HG03457 (cell line): ENCODE results near the gene DGKA.
A peak's percentile ranks its signal among the peaks of the same experiment; 100 is the strongest.
"Not testable (repeated sequence)": the region's sequence is repeated elsewhere in the genome, so short reads cannot be mapped to it uniquely, and the experiment has no call there.

Source experiments
- ATAC-seq: cut with Tn5 transposase; IDR thresholded peaks from one replicate; pipeline ENCODE4 v1.9.1; 2021; ENCODE audit warnings: moderate number of reproducible peaks; ENCODE audit not compliant: unreplicated experiment

Gene DGKA

DNA sequence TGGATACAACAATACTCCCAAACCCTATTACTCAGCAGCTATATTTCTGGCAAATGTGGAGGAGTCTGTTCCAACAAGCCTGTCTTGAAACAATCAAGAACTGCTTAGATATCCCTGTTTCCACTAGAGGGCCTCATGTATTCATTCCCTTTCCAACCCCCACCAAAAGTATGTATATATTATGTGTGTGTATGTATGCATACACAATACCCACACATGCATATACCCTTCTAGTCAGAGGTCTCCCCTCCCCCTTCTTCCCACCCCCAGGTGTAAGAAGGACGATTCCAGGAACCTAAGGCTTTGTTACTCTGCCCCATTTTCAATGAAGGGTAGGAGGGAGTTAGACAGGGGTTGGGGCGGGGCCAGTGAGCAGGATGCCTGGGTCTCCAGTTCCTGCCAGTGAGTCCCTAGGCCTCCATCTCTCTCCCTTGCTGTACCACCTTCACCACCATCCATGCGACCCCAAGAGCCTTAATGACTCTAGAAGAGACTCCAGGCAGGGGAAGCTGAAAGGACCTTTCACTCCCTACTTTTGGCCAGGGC is at the start of gene DGKA:
Gene DGKA (plus strand): TSS at position 392 of the 546 bp plus-strand sequence. CDS start 5,342 bp downstream, outside the sequence.
- ATAC-seq, result no peak

DNA sequence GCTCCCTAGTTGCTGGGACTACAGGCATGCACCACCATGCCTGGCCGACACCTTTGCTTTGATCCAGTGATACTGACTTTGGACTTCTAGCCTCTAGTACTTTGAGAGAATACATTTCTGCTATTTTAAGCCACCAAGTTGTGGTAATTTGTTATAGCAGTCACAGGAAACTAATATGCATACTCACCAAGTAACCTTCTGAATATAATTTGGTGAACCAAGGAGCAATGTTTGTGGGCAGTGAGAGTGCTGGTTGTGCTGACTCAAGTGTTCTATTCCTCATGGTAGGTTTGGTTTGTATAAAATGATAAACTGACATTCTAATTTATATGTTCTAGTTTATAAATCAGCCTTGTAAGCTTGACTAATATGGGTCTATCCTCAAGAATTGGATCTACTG is 45.8 kb upstream of the DGKA start:
- no peak for ATAC-seq

DNA sequence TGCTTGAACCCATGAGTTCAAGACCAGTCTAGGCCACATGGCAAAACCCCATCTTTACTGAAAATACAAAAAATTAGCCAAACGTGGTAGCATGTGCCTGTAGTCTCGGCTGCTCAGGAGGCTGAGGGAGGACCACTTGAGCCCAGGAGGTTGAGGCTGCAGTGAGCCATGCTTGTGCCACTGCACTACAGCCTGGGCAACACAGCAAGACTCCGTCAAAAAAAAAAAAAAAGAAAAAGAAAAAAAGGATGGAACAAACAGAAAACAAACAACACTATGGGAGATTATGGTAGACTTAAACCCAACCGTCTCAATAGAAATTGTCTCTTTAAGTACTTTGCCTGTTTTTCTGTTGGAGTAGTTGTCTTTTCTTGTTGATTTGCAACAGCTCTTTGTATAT is 39.7 kb upstream of the DGKA start:
- no peak for ATAC-seq

DNA sequence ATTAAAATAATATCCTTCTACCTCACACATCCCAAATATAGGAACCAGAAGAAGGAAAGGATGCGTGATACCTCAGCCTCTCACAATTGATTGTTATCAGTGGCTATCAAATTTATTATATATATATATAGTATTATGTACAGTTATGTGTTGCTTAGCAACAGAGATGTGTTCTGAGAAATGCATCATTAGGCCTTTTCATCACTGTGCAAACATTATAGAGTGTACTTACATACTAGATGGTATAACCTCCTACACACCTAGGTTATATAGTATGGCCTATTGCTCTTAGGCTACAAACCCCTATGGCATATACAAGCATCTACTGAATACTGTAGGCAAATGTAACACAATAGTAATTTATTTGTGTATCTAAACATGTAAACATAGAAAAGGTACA is 37.2 kb upstream of the DGKA start:
- no peak for ATAC-seq

DNA sequence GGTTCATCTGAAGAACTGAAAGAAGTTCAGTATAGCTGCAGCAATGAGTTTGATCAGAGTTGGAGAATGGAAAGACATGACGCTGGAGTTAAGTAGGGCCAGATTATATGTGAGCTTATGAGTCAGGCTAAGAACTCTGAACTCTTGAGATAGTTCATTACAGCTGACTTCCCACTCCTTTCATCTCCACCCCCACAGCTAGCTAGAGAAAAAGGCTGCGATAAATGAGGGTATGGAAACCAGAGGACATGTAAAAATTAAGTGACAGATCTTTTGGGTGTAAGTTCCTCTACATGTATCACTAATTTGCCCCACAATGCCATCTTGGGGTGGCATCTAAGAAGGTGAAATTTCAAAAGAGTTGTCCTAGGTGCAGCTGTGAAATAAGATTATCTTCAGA is 31.9 kb upstream of the DGKA start:
- no peak for ATAC-seq

DNA sequence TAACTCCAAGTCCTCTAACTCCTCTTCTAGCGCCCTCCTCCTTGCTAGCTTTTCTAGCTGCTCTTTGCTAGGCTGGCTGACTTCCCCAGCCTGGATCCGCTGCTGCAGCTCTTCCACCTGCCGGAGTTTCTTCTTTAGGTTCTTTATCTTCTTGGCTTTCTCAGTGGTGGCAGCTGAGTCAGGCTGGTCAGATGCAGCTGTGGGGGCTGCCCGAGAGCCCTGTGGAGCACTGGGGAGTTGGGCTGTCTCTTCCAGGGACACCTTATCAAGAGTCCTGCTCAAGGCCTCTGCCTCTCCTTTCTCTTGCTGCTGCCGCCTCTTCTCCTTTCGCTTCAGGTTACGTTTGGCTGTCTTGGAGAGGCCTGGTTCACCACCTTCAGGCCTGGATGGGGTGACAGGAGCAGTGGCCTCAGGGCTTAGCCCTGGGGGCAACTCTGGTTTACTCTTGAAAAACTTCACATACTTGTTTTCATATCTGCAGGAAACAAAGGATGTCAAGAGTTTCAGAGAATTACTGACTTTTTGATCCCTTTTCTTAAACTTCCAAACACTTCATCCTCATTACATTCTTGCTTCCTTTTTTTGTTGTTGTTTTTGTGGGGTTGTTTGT is 29.0 kb upstream of the DGKA start:
- ATAC-seq, result no peak

DNA sequence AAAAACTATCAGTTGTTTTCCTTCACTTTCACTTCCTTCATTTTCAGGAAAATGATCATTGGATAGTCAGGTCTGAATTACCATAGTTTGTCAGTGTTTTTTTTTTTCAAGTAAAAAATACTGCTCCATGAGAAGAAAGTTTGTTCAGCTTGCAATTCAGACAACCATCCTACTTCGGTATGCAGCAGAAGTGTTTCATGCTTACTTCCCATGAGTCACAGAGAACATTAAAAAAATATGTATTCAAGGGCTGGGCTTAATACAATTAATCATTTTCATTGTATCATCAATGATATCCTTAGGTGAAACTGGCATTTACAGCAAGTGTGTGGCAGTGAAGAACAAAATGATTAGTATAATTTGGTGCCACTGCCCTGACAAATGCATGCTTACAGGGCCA is 24.9 kb upstream of the DGKA start:
- ATAC-seq, result no peak

DNA sequence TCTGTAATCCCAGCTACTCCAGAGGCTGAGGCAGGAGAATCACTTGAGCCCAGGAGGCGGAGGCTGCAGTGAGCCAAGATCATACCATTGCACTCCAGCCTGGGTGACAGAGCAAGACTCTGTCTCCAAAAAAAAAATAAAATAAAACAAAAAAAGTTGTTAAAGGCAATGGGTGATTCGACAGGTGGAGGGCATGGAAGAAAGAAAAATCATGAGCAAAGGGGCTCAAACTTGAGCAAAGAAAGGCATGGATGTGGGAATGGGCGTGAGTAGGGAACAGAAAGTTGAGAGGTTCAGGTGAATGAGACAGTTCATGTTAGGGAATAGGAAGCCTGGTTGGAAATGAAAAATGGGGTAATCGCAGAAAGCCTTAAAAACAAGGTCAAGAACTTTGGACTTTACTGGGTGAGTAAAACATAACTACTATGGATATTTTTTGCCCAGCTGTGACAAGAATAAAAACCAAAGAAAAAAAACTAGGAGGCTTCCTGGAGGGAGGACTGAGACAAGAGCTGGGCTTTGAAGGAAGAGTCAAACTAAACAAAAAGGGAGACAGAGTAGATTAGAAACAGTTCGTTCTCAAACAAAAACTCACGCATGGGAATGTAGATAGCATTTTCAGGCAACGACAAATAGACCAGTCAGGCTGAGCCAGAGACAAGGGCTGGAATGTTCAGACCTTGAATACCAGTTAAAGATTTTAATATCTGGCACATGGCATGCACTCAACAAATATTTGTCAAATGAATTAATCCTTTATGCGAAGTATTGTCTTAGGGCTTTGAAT is 22.0 kb upstream of the DGKA start:
- no peak for ATAC-seq

DNA sequence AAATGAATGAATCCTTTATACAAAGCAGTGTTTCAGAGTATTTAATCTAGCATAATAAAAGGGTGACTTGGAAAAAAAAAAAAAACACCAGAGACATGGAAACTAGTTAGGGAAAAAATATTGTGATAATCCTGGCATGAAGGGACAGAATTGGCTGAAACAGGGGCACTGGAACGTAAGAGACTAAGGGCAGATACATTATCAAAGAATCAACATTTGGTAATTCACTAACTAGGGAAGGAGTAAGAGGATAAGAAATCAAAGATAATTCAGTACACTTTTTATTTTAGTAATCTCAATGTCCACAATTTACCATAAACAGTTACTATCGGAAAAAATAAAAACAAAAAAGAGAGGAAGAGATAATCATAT is 21.5 kb upstream of the DGKA start:
- ATAC-seq, result no peak

DNA sequence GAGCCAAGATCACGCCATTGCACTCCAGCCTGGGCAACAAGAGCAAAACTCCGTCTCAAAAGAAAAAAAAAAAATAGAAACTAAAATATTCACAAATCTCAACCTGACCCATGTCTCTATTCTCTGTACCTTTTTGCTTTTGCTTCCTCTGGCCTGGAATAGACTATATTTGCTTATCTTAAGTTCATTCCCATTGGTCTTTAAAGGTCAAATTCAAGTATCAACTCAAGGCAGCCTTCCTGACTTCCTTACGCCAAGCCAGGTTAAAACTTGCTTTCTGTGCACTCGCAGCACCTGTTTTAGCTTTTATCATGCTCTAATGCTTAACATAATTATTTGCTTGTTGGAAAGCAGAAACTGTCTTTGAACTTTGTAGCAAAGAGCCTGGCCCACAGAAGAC is 18.1 kb upstream of the DGKA start:
- ATAC-seq, result no peak

DNA sequence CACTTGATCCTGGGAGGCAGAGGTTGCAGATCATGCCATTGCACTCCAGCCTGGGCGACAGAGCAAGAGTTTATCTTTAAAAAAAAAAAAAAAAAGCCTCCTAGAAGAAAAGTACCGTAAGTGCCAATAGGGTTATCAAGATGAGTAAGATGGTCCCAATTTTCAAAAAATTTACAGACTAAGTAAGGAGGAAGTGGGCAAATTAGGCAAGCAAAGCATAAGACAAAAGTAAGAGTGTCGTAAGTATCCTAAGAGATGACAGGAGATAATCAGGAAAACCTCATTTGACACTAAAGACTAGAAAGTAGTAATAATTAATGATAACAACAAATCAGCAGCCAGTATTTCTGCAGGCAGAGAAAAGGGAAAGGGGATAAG is 15.5 kb upstream of the DGKA start:
- no peak for ATAC-seq

DNA sequence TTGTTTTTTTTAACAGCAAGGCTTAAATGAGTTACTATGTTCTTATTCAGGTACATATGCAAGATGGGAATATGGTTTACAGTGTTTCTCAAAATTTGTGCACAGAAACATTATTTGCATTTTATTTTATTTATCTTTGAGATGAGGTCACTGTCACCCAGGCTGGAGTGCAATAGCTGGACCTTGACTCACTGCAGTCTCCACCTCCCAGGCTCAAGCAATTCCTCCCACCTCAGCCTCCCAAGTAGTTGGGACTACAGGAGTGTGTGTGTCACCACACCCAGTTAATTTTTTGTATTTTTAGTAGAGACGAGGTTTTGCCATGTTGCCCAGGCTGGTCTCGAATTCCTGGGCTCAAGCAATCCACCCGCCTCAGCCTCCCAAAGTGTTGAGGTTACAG is 11.9 kb upstream of the DGKA start:
- ATAC-seq, result not testable (repeated sequence)

DNA sequence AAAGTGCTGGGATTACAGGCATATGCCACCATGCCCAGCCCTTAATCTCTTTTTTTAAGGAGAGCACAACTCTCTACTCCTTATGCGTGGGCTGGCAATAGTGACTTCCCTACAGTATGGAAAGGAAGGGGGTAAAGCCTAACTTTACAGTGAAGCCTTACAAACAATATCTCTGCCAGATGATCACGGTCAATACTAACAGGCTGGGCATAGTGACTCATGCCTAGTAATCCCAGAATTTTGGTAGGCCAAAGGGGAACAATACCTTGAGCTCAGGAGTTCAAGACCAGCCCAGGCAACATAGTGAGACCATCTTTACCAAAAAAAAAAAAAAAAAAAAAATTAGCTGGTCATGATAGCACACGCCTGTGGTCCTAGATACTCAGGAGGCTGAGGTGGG is 8.8 kb upstream of the DGKA start:
- no peak for ATAC-seq

DNA sequence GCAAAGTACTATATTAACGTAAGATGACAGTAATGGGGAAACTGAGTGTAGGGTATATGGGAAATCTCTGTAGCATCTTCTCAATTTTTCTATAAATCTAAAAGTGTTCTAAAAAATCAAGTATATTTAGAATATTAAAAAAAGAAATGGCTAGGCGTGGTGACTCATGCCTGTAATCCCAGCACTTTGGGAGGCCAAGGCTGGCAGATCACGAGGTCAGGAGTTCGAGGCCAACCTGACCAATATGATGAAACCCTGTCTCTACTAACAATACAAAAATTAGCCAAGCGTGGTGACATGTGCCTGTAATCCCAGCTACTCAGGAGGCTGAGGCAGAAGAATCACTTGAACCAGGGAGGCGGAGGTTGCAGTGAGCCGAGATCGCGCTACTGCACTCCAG is 7.3 kb upstream of the DGKA start:
- ATAC-seq, result not testable (repeated sequence)

DNA sequence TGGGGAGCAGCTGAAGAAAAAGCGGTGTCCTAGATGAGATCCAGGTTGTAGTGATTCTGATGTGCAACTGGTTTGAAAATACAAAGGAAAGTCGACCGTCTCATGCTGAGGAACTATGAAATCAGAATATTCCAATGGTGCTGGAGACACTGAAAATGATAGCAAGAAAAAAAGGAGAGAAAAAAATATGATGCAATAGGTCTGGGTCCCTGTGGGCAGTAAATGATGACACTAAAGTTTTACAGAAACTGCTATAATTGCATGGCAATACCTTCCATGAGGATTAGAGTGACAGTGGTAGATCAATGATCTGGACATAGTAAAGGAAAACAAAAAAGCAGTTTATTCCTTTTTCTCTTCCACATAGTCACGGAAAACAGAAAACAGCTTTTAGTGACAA is 5.6 kb upstream of the DGKA start:
- ATAC-seq, result no peak

DNA sequence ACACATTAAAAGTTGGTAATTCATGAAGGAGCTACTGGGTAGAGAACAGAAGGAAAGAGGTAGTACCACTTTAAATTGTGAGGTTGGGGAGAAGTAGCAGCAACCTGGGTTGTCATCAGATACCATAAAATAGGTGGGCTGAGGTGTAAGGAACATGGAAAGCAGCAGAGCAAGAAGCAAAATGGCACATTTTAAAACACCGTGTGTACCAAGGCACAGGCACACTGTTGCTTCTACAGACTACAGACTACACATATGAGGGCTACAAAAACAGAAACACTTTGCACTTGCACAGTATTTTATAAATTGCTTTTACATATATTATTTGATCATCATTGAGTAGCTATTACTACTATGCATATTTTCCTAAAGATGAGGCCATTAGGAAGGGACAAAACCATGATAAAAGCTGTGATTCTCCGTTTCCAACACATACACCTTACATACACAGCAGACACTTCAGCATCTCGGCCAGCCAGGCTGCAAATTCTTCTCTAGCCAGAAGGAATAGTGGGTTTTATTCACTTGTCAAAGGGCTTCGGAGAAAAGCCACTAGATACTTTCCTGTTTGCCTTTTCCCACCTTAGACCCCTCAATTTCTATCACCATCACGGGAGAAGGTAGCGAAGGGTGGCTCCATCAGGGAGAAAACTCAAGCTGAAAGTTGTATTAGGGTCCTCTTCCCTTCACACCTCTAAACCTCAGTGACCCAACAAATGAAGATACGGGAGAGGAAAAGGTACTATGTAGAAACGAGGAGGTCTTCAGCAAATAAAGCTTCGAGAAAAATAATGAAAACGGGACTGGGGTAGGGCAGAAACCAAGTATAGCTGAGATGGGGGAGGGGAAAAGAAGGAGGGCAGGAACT is 4.9 kb upstream of the DGKA start:
- no peak for ATAC-seq

DNA sequence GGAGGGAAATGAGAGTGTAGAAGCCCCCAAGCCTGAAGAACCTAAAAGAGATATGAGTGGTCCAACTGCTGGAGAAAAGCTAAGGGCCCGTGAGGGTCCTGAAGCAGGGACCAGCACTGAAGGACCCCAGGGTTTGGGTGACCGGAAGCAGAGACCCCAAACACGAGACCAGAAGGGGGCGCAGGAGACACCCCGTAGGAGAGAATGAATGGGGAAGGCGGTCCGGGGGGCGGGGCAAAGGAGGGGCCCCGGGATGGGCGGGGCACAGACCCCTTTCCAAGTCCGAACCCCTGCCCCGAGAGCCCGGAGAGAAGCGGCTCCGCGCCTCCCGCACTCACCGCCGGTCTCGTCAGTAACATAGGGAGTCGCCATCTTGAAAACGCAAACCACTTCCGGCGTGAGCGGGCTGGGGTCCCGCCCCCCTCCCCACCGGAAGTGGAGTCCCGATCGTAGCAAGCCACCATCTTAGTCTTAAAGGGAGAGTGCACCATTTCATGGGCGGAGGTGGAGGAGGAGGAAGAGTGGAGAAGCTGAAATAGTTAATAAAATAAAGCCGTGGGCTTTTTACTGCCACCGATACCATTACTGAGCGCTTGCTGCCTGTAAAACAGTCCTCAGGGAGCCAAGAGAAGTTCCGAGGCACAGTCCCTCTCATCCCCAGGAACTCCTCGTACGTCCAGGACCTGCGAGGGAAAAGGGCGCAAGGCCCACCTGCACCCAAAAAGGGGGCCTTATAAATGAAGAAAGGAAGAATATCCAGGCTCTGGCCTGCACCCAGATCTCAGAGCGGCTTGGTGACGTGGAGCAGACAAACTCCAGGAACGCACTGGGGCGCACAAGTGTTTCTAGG is 4.0 kb upstream of the DGKA start:
- peak; percentile 29 for ATAC-seq

DNA sequence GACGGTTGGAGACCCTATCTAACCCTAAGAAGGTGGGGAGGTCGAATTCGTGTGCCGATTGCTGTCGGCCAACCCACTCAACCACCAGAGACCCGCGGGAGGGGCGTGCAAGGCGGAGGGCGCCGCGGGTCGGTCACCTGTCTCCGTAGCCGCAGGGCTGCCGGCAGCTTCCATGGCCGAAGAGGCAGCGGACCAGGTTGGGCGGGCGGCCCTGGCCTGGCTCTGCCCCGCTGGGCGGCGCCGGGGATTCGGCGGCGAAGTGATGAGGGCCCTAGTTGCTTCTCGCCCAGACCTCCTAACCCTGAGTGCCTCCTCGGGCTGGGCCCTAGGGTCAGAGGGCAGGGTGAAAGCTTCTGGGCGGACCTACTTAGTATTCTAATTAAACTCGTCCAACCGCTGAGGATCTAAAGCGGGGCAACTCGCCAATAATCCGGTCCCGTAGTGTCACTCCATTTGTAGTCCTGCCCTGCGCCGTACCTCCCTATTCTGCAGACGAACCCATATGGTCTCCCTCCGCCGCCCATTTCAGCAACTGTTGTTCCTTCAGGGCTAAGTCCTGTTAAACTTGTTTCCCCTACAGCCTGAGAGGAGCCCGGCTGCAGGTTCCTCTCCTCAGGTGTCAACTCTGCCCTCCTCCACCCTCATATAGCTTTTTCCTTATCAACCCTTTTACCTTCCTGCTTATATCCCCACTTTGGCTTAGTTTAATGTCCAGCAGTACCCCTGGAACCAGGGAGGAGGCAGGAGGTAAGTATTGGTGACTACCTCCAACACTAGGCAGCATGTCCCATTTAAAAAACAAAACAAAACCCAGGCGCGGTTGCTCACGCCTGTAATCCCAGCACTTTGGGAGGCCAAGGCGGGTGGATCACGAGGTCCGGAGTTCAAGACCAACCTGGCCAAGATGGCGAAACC is 3.1 kb upstream of the DGKA start, which contains the start of gene PYM1:
Gene PYM1 (minus strand): TSS at position 307 of the 915 bp plus-strand sequence. CDS start 133 bp downstream, at position 174.
- ATAC-seq, result peak; percentile 28

DNA sequence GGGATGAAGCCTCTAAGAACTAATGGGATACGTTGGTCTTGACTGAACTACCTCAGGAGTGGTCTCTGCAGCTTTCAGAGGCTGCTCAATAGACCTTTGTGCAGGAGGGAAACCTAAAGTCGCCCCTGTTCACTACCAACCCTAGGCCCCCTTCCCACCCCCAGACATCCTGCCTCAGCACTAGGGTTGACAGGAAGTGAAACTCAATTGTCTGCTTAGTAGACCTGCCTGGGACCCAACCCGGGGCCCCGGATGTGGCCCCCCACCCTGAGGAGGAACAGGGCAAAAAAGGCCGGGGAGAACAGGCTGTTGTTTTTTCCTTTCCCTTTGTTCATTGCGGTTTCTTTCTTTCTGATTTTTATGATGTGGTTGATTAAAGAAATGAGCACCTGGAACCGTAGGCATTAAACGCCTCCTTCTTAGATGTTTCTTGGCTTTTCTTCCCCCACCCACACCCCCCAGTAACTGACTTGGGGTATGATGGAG is 1.6 kb upstream of the DGKA start:
- ATAC-seq, result peak; percentile 39
